HG03064 (cell line): ENCODE measurements around the gene COG5.

Experiments used
- ATAC-seq: cut with Tn5 transposase; IDR thresholded peaks from one replicate; pipeline ENCODE4 v1.9.1; 2021; ENCODE audit warnings: low read depth; ENCODE audit not compliant: unreplicated experiment

Gene COG5

DNA sequence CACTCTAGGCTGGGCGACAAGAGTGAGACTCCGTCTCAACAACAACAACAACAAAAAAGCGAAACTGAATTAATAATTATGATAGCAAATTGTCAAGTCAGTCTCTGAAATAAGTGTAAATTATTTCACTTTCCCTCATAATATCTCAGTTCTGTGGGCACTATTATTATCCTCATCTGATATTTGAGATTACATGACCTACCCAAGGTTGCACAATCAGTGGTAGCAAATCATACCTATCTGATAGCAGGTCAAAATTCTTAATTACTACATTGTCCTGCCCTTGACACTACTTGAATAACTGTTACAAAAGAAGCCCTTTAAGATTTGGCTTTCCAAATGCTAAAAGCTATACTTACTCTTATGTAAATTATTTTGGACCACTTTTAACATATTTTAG lies 209.1 kb downstream of the COG5 start:
- ATAC-seq = no peak

DNA sequence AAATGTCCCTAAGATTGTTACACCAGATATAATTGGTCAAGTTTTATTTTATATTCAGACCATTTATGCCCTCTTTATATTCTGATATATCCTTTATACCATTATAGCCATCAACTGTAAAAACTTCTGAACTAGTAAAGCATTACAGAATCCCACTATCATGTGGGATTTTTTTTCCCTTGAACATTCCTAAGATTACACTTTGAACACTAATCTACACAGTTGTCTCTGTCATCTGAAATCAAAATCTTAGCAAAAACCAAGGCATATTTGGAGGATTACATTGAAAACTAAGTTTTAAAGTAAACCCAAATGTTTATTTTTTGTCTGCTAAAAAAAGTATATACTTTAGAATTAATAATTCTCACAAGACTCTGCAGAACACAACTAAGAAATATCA lies 210.0 kb downstream of the COG5 start:
- ATAC-seq = no peak

DNA sequence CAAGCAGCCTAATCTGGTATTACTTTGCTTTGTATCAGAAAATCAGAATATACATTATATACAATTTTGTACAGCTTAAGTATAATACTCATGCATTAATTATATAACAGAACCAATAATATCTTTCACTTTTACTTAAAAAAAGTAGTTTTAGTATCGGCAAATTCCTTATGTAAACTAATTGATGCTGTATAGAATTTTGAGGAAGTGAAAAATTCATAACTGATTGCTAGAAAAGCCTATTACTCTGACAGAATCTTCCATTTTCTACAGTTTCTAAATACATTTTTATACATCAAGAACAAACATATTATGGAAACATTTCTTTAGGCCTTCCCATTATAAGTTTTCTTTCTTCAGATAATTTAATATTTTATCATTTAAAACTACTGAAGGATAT lies 217.8 kb downstream of the COG5 start:
- no peak for ATAC-seq

DNA sequence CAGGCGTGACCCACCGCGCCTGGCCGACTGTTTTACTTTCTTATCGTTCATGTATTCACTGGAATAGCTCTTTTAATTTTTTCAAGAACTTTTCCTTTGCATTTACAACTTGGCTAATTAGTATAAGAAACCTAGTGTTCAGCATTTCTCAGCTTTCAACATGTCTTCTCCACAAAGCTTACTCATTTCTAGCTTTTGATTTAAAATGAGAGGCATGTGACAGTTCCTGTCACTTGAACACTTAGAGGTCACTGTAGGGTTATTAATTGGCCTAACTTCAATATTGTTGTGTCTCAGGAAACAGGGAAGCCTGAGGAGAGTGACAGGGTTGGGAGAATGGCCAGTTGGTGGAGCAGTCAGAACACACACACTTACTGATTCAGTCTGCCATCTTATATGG lies 218.9 kb downstream of the COG5 start:
- no peak for ATAC-seq

DNA sequence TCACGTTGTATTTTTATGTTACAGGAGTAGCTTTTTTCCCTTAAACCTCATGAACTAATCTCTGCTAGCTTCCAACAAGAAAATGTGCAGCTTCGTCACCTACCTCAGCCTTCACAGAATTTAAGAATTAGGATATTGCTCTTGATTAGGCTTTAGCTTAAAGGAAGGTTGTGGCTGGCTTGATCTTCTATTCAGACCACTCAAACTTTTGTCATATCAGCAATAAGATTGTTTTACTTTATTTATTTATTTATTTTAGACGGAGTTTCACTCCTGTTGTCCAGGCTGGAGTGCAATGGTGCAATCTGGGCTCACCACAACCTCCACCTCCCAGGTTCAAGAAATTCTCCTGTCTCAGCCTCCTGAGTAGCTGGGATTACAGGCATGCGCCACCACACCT lies 219.4 kb downstream of the COG5 start:
- no peak for ATAC-seq

DNA sequence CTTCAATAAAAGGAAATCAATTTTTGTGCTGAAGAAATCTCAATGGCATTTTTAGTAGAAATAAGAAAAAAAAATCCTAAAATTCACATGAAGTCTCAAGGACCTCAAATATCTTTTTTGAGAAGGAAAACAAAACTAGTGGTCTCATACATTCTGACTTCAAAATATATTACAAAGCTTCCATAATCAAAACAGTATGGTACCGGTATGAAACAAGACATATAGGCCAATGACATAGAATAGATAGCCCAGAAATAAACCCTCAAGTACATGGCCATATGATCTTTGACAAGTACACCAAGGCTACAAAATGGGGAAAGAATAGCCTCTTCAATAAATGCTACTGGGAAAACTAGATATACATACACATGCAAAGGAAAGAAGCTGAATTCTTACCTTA lies 225.6 kb downstream of the COG5 start:
- ATAC-seq = no peak

DNA sequence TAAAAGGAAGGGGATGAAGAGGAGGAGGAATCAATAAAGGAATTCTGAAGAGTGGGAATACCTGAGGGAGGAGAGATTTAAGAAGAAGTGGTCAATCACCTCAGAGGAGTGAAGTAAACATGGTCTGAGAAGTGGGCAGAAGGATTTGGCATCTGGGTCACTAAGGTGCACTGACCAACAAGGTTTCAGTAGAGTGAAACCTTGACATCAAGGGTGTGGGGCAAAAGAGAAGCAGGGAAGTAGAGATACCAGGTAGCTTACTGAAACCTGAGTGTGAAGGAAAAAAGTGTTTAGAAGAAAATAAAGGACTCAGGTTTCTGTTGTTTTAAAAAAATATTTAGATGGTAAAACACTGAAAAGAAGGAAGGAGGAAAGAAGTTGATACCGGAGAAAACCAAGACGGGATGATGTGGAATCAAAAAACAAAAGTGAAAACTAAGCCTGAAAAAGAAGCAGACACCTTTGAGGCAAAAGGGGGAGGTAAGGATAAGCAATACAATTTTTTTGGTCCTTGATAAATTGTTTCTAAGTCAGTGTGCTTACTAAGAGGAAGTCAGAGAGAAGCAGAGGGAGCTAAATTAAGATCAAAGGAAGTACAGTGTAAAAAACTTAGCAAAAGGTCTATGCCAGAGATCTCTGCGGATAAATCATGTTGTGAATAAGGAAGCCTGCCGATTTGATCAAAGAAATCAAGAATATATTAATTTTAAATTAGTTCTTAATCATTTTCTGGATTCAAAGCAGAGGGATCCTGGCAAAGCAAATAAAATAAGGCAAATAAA lies 231.0 kb downstream of the COG5 start:
- peak; percentile 83 for ATAC-seq

DNA sequence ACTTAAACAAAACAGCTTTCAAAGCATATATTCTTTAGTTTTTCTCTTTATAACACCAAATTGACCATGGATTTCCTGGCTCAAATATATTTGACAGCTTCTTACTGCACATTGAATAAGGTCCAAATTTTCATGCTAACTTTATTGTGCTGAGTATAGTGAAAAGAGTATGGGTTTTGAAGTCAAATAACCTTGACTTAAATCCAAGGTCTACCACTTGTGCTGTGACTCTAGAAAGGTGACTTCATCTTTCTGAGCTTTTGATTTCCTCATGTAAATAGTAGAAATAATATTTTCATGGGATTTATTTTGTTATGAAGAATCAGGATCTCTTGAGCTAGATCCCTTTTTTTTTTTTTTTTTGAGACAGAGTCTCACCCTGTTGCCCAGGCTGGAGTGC lies 233.2 kb downstream of the COG5 start:
- ATAC-seq = no peak

DNA sequence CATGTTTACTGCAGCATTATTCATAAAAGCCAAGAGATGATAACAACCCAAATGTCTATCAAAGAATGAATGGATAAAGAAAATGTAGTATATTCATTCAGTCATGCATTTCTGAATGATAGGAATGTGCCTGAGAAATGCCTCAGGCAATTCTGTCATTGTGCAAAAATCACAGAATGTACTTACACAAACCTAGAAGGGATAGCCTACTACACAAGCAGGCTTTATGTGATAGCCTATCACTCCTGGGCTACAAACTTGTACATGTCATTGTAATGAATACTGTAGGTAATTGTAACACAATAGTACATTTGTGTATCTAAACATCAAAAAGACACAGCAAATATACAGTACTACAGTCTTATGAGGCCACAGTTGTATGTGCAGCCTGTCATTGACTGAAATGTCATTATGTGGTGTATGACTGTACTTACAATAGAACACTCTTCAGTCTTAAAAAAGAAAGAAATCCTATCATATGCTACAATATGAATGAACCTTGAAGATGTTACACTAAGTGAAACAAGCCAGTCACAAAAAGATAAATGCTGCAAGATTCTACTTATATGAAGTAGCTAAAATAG lies 235.6 kb downstream of the COG5 start:
- no peak for ATAC-seq

DNA sequence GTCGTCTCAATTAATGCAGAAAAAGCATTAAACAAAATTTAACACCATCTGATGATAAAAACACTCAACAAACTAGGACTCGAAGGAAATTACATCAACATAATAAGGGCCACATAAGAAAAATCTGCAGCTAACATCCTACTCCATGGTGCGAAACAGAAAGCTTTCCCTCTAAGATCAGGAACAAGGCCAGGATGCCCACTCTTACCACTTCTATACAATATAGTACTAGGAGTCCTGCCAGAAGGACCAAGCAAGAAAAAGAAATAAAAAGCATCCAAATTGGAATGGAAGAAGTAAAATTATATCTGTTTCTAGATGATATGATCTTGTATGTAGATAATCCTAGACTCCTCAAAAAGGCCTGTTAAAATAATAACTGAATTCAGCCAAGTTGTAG lies 237.7 kb downstream of the COG5 start:
- ATAC-seq = no peak

DNA sequence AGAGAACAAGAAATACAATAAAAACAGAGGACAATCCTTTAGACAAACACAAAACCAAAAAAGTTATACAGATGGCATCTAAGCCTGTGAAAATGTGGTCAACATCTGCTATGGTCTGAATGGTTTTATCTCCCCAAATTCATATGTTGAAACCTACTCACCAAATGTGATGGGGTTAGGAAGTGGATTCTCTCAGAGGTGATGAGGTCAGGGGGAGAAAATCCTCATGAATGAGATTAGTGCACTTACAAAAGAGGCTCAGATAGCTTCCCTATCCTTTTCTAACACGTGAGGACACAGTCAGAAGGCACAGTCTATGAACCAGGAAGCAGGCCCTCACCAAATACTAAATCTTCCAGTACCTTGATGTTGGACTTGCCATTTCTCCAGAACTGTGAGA lies 241.7 kb downstream of the COG5 start:
- ATAC-seq = no peak

DNA sequence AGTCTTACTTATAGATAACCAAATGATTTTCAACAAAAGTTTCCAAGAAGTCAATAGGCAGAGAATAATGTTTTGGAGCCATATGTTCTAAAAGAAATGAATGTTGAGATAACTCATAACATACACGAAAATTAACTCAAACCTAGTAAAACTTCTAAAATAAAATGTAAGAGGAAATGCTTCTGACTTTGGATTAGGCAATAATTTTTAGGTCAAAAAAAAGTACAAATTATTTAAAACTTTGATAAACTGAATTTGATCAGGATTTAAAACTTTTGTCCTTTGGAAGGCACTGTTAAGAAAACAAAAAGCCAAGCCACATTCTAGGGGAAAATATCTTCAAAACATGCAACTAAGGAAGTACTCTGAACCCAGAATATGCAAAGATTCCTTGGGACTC lies 242.1 kb downstream of the COG5 start:
- ATAC-seq = no peak

DNA sequence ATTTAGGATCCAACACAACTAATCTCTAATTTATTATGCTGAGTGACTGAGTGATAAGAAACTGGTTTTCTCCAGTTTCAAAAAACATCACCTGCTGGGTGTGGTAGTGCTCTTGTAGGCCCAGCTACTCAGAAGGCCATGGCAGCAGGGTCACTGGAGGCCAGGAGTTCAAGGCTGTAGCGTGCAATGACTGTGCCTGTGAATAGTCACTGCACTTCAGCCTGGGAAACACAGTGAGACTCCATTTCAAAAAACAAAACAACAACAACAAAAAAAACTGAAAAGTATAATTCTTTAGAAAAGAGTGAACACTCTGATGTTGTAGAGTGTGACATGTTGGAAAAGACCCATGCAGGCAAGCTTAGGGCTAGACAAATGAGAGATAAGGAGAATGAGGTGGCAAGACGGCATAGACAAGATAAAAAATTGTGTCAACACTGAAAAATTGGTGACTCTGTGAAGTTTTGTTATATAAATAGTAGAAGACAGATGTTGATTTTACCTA lies 243.9 kb downstream of the COG5 start:
- no peak for ATAC-seq

DNA sequence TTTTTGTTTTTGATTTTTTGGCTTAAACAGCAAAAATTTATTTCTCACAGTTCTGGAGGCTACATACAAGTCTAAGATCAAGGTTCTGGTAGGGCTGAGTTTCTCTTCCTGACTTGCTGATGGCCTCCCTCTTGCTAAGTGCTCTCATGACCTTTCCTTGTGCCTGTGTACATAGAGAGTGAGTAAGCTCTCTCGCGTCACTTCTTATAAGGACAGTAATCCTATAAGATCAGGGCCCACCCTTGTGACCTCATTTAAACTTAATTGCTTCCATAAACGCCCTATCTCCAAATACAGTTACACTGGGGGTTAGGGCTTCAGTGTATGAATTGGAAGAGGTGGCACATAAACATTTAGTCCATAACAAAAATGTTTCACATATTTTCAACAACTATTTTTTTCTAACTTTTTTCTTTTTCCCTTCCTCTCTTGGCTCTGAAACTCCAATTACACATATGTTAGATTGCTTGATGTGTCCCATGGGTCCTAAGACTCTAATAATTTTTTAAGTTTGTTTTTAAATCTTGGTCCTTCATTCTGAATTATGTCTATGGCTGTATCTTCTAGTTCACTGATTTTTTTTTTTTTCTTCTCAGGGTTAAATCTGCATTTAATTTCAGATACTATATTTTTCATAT lies 245.1 kb downstream of the COG5 start:
- no peak for ATAC-seq

DNA sequence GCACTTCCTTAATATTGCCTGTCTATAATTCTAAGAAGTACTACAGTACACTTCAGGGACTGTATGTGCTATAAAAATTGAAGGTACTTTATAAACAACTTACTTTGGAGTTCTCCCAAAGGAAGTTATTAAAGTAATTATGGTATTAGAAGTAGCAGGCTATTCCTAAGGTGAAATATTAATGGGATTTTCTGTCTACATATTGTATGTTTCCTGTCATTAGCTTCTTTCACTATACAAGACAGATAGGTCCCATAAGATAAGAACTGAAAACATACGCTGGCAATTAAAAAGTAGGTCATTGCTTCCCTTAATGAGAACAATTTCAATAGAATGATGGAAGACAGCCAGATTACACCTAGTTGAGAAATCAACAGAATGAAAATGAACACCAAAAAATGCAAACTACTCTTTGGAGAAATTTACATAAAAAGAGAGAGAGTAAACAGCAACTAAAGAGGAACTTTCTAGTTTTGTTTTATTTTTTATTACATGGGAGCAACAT lies 248.0 kb downstream of the COG5 start:
- no peak for ATAC-seq

DNA sequence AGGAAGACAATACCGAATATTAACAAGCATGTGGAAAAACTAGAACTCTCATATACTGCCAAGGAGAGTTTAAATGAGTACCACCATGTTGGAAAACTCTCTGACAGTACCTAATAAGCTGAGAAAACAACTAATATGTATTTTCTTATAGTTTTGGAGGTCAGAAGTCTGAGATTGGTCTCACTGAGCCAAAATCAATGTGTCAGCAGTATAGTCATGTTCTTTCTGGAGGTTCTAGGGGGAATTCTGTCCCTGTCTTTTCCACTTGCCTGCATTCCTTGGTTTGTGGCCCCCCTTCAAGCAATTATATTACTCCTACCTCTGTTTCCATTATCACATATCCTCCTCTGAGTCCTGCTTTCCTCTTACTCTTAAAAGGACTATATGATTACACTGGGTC lies 250.4 kb downstream of the COG5 start:
- no peak for ATAC-seq

DNA sequence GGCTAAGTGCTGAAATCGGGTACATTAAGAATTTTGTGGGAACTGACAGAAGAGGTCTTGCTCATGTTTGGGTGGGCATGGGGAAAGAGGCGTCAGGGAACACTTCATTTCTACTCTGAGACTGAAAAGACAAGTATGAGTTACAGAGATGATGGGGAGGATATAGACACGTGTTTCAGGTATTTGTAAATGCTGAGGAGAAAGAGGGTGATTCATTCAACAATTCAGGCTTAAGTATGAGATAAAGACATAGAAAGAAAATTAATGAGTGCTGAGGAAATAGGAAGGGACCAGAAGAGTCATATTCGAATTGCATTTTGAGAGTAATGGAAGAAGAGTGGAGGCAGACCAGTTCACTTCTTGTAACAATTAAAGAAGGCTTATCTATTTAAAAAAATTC lies 251.3 kb downstream of the COG5 start:
- no peak for ATAC-seq

DNA sequence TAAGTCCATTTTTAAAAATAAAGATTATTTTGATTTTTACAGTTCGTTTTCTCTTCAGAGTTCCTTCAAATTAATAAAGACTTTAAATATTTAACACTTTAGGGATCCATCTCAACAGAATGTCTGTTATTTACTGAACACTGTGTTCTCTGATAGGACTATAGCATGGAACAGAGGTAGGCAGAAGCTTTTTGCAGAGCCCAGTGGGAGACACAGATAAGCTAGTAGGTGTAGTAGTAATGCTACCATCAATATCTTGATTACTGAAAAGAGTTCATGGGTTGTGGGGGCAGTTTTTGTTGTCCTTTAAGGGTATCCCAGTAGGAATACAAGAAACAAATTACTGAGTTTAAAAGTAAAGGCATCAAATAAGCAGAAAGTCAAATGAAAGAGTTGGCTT lies 254.4 kb downstream of the COG5 start:
- no peak for ATAC-seq

DNA sequence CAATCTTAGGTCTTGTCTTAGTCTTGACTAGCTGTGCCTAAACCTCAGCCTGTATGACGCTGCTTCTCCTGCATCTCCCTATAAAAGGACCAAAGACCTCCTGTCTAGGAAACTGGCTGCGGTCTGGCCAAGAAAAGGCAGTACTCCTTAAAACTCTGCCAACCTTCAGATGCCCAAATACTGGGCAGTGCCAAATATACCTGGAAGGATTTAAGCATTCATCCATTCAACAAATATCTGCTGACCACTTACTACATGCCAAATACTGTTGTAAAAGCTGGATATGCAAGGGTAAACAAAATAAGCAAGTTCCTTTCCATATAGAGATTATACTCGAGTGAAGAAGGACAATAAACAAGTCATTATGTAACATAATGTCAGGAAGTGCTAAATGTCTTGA lies 259.1 kb downstream of the COG5 start:
- no peak for ATAC-seq

DNA sequence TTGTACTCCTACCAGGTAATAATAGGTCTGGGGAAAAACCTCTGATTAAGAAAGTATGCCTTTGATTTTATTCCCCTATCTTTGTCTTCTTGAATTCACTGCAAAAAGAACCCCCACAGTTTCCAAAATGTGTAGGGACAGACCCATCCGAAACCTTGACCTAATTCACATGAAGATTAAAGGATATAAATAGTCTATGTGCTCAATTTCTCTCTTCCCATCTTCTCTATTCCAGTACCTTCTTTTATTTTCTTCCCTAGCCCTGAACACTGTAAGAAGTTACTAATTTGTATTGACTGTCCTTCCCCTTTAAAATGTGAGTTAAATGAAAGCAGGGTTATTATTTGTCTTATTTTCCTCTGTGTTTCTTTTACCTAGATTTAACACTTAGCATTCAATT lies 259.7 kb downstream of the COG5 start:
- ATAC-seq = no peak

DNA sequence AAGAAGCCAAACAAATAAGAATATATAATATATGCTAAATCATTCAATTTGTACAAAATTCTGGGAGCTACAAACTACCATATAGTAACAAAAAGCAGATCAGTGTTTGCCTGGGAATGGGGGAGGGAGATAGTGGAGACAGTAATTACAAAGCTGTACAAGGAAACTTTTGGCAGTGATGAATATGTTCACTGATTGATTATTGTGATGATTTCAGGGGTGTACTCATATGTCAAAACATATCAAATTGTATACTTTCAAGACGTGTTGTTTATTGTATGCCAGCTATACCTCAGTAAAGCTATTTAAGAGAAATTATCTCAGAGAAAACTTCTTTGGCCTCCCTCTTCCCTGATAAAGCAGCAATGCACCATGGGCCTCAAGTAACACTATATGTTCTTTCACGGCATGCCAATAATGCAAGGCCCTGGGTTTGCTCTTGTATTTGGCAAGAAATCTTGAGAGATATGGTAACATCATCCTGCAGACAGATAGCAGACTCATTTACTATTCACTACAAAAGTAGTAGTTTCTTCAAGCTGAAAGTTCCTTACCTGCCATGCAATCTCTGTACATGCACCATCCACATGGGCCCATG lies 261.4 kb downstream of the COG5 start:
- ATAC-seq = no peak
